ENCODE measurements around the gene CD226.

The CD226 gene

GRCh38 chr18:69951182-69951581, 3.5 kb upstream of the CD226 start:
- DNase-seq (ENCODE audit: low read depth, low spot score), result no peak
- no peak for TF ChIP-seq FOXP2 (optimal IDR thresholded peaks at IDR 0.05; ENCODE audit: control extremely low read depth, extremely low read length, insufficient read depth)
- no peak for TF ChIP-seq EZH2 (IDR thresholded peaks at IDR 0.05)
- no peak for TF ChIP-seq POLR2AphosphoS5 (IDR thresholded peaks at IDR 0.05; ENCODE audit: borderline replicate concordance, low read depth, low read length)
- H3K27ac ChIP-seq, result no peak overlapping the region
- H3K9ac ChIP-seq (ENCODE audit: insufficient read length), result no peak overlapping the region
- H3K4me3 ChIP-seq, result no peak overlapping the region
- H3K9me3 ChIP-seq (ENCODE audit: low read depth, low read length), result no peaks in the 10 kb centered on the region
- no peaks in the 10 kb centered on the region for H3K36me3 ChIP-seq (ENCODE audit: insufficient read depth, low read length)

DNA sequence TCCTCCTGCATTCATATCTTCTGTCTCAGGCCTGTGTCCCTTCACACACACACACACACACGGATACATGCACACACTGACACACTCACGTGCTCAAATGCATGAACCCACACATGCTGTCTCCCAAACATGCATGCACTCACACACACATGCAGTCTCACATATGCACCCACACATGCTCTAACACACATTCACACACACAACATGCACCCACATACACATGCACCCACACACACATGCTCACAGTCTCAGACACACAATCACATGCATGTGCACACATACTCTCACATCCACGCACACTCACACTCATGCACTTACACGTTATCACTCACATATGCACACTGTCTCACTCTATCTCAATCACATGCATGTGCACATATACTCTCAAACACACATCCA, 1.9 kb upstream of the CD226 start:
- H3K9ac ChIP-seq (ENCODE audit: insufficient read length), result no peak overlapping the region
- H3K36me3 ChIP-seq (ENCODE audit: insufficient read depth, low read length), result no peaks in the 10 kb centered on the region
- TF ChIP-seq EZH2 (IDR thresholded peaks at IDR 0.05), result no peak
- TF ChIP-seq FOXP2 (optimal IDR thresholded peaks at IDR 0.05; ENCODE audit: control extremely low read depth, extremely low read length, insufficient read depth), result no peak
- no peak for TF ChIP-seq POLR2AphosphoS5 (IDR thresholded peaks at IDR 0.05; ENCODE audit: borderline replicate concordance, low read depth, low read length)
- no peak for DNase-seq (ENCODE audit: low read depth, low spot score)
- no peaks in the 10 kb centered on the region for H3K9me3 ChIP-seq (ENCODE audit: low read depth, low read length)
- no peak overlapping the region for H3K27ac ChIP-seq
- no peak overlapping the region for H3K4me3 ChIP-seq

DNA sequence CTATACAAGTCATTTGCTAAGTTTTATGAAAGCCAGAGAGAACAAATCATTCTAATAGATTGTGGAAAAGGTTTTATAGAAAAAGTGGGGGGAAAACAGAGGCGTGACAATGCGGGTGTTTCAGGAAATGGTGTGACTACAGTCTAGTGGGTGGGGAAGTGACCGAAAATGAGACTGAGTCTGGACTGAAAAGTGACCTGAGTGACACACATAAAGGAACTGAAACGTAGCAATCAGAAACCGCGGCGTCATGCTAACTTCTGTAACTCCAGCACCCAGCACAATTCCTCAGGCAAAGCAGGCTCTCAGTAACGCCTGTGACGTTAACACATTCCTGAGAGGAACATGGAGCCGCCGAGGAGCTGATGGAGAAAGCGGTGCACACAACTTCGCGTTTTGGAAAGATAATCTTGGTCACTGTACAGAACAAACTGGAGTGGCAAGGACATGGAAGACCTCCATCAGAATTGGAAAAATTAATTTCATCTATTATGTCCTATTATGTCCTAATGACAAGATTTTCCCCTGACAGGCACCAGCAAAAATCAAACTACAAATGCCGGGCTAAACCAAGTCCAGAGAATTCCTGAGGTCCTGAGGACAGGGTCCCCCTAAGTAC, 1.4 kb upstream of the CD226 start:
- Histone ChIP-seq H3K4me3 (no peak overlapping the region), H3K36me3 (ENCODE audit: insufficient read depth, low read length) (no peaks in the 10 kb centered on the region), H3K9me3 (ENCODE audit: low read depth, low read length) (no peaks in the 10 kb centered on the region), H3K27ac (no peak overlapping the region), H3K9ac (ENCODE audit: insufficient read length) (no peak overlapping the region)
- DNase-seq (ENCODE audit: low read depth, low spot score), result no peak
- TF ChIP-seq EZH2 (IDR thresholded peaks at IDR 0.05), result no peak
- TF ChIP-seq FOXP2 (optimal IDR thresholded peaks at IDR 0.05; ENCODE audit: control extremely low read depth, extremely low read length, insufficient read depth), result no peak
- no peak for TF ChIP-seq POLR2AphosphoS5 (IDR thresholded peaks at IDR 0.05; ENCODE audit: borderline replicate concordance, low read depth, low read length)

GRCh38 chr18:69948256-69948655, 583 bp upstream of the CD226 start:
- no peak overlapping the region for H3K27ac ChIP-seq
- no peaks in the 10 kb centered on the region for H3K36me3 ChIP-seq (ENCODE audit: insufficient read depth, low read length)
- no peak overlapping the region for H3K9ac ChIP-seq (ENCODE audit: insufficient read length)
- H3K9me3 ChIP-seq (ENCODE audit: low read depth, low read length), result no peaks in the 10 kb centered on the region
- no peak for TF ChIP-seq EZH2 (IDR thresholded peaks at IDR 0.05)
- no peak for TF ChIP-seq POLR2AphosphoS5 (IDR thresholded peaks at IDR 0.05; ENCODE audit: borderline replicate concordance, low read depth, low read length)
- no peak for TF ChIP-seq FOXP2 (optimal IDR thresholded peaks at IDR 0.05; ENCODE audit: control extremely low read depth, extremely low read length, insufficient read depth)
- H3K4me3 ChIP-seq, result no peak overlapping the region
- DNase-seq (ENCODE audit: low read depth, low spot score), result no peak

GRCh38 chr18:69946608-69947155, 991 bp downstream of the CD226 start:
- Histone ChIP-seq H3K9ac (ENCODE audit: insufficient read length) (no peak overlapping the region), H3K27ac (no peak overlapping the region), H3K9me3 (ENCODE audit: low read depth, low read length) (no peaks in the 10 kb centered on the region), H3K4me3 (no peak overlapping the region), H3K36me3 (ENCODE audit: insufficient read depth, low read length) (no peaks in the 10 kb centered on the region)
- DNase-seq (ENCODE audit: low read depth, low spot score), result no peak
- TF ChIP-seq EZH2 (IDR thresholded peaks at IDR 0.05) (no peak), FOXP2 (optimal IDR thresholded peaks at IDR 0.05; ENCODE audit: control extremely low read depth, extremely low read length, insufficient read depth) (no peak), POLR2AphosphoS5 (IDR thresholded peaks at IDR 0.05; ENCODE audit: borderline replicate concordance, low read depth, low read length) (no peak)

- DNase-seq (ENCODE audit: low read depth, low spot score), result no peak
- no peaks in the 10 kb centered on the region for H3K36me3 ChIP-seq (ENCODE audit: insufficient read depth, low read length)
- H3K9me3 ChIP-seq (ENCODE audit: low read depth, low read length), result no peaks in the 10 kb centered on the region
- H3K9ac ChIP-seq (ENCODE audit: insufficient read length), result no peak overlapping the region
- no peak for TF ChIP-seq FOXP2 (optimal IDR thresholded peaks at IDR 0.05; ENCODE audit: control extremely low read depth, extremely low read length, insufficient read depth)
- no peak for TF ChIP-seq EZH2 (IDR thresholded peaks at IDR 0.05)
- no peak for TF ChIP-seq POLR2AphosphoS5 (IDR thresholded peaks at IDR 0.05; ENCODE audit: borderline replicate concordance, low read depth, low read length)
- H3K4me3 ChIP-seq, result no peak overlapping the region
- H3K27ac ChIP-seq, result no peak overlapping the region
These were observed 2.2 kb downstream of the CD226 start for GRCh38 chr18:69945220-69946114.

- Histone ChIP-seq H3K27ac (no peak overlapping the region), H3K36me3 (ENCODE audit: insufficient read depth, low read length) (no peaks in the 10 kb centered on the region), H3K4me3 (no peak overlapping the region), H3K9me3 (ENCODE audit: low read depth, low read length) (no peaks in the 10 kb centered on the region), H3K9ac (ENCODE audit: insufficient read length) (no peak overlapping the region)
- DNase-seq (ENCODE audit: low read depth, low spot score), result no peak
- TF ChIP-seq EZH2 (IDR thresholded peaks at IDR 0.05) (no peak), FOXP2 (optimal IDR thresholded peaks at IDR 0.05; ENCODE audit: control extremely low read depth, extremely low read length, insufficient read depth) (no peak), POLR2AphosphoS5 (IDR thresholded peaks at IDR 0.05; ENCODE audit: borderline replicate concordance, low read depth, low read length) (no peak)
These were observed 3.2 kb downstream of the CD226 start for GRCh38 chr18:69944436-69944835.

- no peak for DNase-seq (ENCODE audit: low read depth, low spot score)
- Histone ChIP-seq H3K9me3 (ENCODE audit: low read depth, low read length) (no peaks in the 10 kb centered on the region), H3K4me3 (no peak overlapping the region), H3K36me3 (ENCODE audit: insufficient read depth, low read length) (no peaks in the 10 kb centered on the region), H3K27ac (no peak overlapping the region), H3K9ac (ENCODE audit: insufficient read length) (no peak overlapping the region)
- TF ChIP-seq FOXP2 (optimal IDR thresholded peaks at IDR 0.05; ENCODE audit: control extremely low read depth, extremely low read length, insufficient read depth), result no peak
- TF ChIP-seq POLR2AphosphoS5 (IDR thresholded peaks at IDR 0.05; ENCODE audit: borderline replicate concordance, low read depth, low read length), result no peak
- no peak for TF ChIP-seq EZH2 (IDR thresholded peaks at IDR 0.05)
These were observed 4.7 kb downstream of the CD226 start for GRCh38 chr18:69943021-69943420.
